Panc1 (cell line): ENCODE measurements around the gene HRCT1. TPM values are rescaled to one million over a fixed set of nuclear protein-coding genes. Genes with fewer than 3 reads are reported as not detected.

Source experiments
- ATAC-seq: fragments of 200-7000 bp; cut with Tn5 transposase; 2 replicates; pipeline ENCODE4 v1.9.1; 2020; ENCODE audit warnings: mild to moderate bottlenecking, moderate library complexity
- BruUV-seq: library from RNA; stranded (reverse); fragments of 400-500 nt; replicated peaks from 2 replicates; lab custom pipeline; 2021; lab: Mats Ljungman, UMichigan
- CTCF ChIA-PET: fragments of 300-600 bp; sonication (Branson Sonifier 250); formaldehyde crosslinking; loops from one replicate; lab custom pipeline; 2022; ENCODE audit warnings: antibody characterized with exemption; lab: Charles Lee
- POLR2A ChIA-PET: fragments of 300-600 bp; sonication (Branson Sonifier 250); formaldehyde crosslinking; loops from one replicate; lab custom pipeline; 2022; ENCODE audit warnings: antibody characterized with exemption; lab: Charles Lee
- DNase-seq: peaks from one replicate; pipeline ENCODE4 v3.0.0-alpha.2; 2010; ENCODE audit warnings: low read depth, low spot score
- H3K27ac ChIP-seq: 2 replicates; pipeline ENCODE4 v1.5.1; 2011; ENCODE audit warnings: mild to moderate bottlenecking, low read length, inconsistent platforms
- H3K27me3 ChIP-seq: fragments of 200-500 bp; sonication (Bioruptor generic); 2 replicates; pipeline ENCODE4 v1.6.0; 2014; ENCODE audit warnings: low read length, inconsistent platforms; ENCODE audit not compliant: control insufficient read depth, insufficient read depth
- H3K36me3 ChIP-seq: fragments of 200-500 bp; sonication (Bioruptor generic); 2 replicates; pipeline ENCODE4 v1.5.1; 2014; ENCODE audit warnings: inconsistent platforms, mild to moderate bottlenecking, low read length, moderate library complexity; ENCODE audit not compliant: control insufficient read depth, insufficient read depth
- H3K4me1 ChIP-seq: 2 replicates; pipeline ENCODE4 v1.5.1; 2011; ENCODE audit warnings: inconsistent platforms, mild to moderate bottlenecking, low read length, moderate library complexity; ENCODE audit not compliant: control insufficient read depth, insufficient read depth
- H3K4me3 ChIP-seq, 2 experiments: 2 replicates each; pipeline ENCODE4 v1.5.1; 2011 to 2012; ENCODE audit warnings: low read depth in 2 of 2, low read length in 2 of 2, mild to moderate bottlenecking in 2 of 2, inconsistent platforms in 1 of 2, moderate library complexity in 1 of 2
- H3K9me3 ChIP-seq: fragments of 200-500 bp; sonication (Bioruptor generic); 2 replicates; pipeline ENCODE4 v1.5.1; 2014; ENCODE audit warnings: low read depth, mild to moderate bottlenecking, inconsistent platforms, low read length, moderate library complexity; ENCODE audit not compliant: control insufficient read depth, insufficient read depth
- POLR2AphosphoS5 ChIP-seq: IDR thresholded peaks from 2 replicates; pipeline ENCODE4 v1.6.1; 2012; ENCODE audit warnings: mild to moderate bottlenecking, low read depth, low read length, moderate library complexity
- SIN3A ChIP-seq: IDR thresholded peaks from 2 replicates; pipeline ENCODE4 v1.6.1; 2012; ENCODE audit warnings: low read depth, mild to moderate bottlenecking, low read length, moderate library complexity, borderline replicate concordance; ENCODE audit not compliant: insufficient read depth
- TCF7L2 ChIP-seq: IDR thresholded peaks from 2 replicates; pipeline ENCODE4 v1.6.1; 2011; ENCODE audit warnings: mild to moderate bottlenecking, low read depth, low read length, inconsistent platforms
- in situ Hi-C: cut with HindIII; loops from 2 replicates; pipeline ENCODE4 v1.10.0; 2016; ENCODE audit warnings: low sequenced_read_pairs, low pct_unique_long_range_greater_than_20kb
- intact Hi-C: fragments of 100-400 bp; cut with micrococcal nuclease; formaldehyde crosslinking; loops from one replicate; pipeline ENCODE4 v1.10.0; 2022; ENCODE audit not compliant: unreplicated experiment
- total RNA-seq: library from RNA; stranded (reverse); gene quantifications from one replicate; pipeline ENCODE4 v1.2.1, GENCODE V29; 2021; ENCODE audit not compliant: unreplicated experiment
- TF ChIP-seq, protein P1 (sequence below): fragments of 450-650 bp; IDR thresholded peaks from 2 replicates; pipeline ENCODE4 v1.5.1; 2017; ENCODE audit warnings: mild to moderate bottlenecking
- TF ChIP-seq, protein P2 (sequence below), 2 experiments: IDR thresholded peaks; 2 replicates each; pipeline ENCODE4 v1.6.1; 2011 to 2012; ENCODE audit warnings: low read depth in 2 of 2, control low read depth in 1 of 2, low read length in 1 of 2, mild to moderate bottlenecking in 1 of 2, moderate library complexity in 1 of 2; ENCODE audit not compliant: insufficient read depth in 1 of 2

Gene HRCT1
- total RNA-seq, 1 experiment from 2014 or later = not detected

GRCh38 chr9:35948901-35949318 is 42.9 kb downstream of the HRCT1 start:
- H3K36me3 ChIP-seq = no peaks in the 10 kb centered on the region
- no peak overlapping the region for H3K4me3 ChIP-seq
- ChIA-PET POLR2A (no interaction called here), CTCF (no interaction called here)
- no peak overlapping the region for H3K27ac ChIP-seq
- no peaks in the 10 kb centered on the region for H3K4me1 ChIP-seq
- ATAC-seq (no peak), DNase-seq (no peak)
- in situ Hi-C loops = no loop called here
- TF ChIP-seq, protein P1, sequence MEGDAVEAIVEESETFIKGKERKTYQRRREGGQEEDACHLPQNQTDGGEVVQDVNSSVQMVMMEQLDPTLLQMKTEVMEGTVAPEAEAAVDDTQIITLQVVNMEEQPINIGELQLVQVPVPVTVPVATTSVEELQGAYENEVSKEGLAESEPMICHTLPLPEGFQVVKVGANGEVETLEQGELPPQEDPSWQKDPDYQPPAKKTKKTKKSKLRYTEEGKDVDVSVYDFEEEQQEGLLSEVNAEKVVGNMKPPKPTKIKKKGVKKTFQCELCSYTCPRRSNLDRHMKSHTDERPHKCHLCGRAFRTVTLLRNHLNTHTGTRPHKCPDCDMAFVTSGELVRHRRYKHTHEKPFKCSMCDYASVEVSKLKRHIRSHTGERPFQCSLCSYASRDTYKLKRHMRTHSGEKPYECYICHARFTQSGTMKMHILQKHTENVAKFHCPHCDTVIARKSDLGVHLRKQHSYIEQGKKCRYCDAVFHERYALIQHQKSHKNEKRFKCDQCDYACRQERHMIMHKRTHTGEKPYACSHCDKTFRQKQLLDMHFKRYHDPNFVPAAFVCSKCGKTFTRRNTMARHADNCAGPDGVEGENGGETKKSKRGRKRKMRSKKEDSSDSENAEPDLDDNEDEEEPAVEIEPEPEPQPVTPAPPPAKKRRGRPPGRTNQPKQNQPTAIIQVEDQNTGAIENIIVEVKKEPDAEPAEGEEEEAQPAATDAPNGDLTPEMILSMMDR = no peak
- TF ChIP-seq SIN3A (no peak), POLR2AphosphoS5 (no peak), TCF7L2 (no peak)
- TF ChIP-seq, protein P2, sequence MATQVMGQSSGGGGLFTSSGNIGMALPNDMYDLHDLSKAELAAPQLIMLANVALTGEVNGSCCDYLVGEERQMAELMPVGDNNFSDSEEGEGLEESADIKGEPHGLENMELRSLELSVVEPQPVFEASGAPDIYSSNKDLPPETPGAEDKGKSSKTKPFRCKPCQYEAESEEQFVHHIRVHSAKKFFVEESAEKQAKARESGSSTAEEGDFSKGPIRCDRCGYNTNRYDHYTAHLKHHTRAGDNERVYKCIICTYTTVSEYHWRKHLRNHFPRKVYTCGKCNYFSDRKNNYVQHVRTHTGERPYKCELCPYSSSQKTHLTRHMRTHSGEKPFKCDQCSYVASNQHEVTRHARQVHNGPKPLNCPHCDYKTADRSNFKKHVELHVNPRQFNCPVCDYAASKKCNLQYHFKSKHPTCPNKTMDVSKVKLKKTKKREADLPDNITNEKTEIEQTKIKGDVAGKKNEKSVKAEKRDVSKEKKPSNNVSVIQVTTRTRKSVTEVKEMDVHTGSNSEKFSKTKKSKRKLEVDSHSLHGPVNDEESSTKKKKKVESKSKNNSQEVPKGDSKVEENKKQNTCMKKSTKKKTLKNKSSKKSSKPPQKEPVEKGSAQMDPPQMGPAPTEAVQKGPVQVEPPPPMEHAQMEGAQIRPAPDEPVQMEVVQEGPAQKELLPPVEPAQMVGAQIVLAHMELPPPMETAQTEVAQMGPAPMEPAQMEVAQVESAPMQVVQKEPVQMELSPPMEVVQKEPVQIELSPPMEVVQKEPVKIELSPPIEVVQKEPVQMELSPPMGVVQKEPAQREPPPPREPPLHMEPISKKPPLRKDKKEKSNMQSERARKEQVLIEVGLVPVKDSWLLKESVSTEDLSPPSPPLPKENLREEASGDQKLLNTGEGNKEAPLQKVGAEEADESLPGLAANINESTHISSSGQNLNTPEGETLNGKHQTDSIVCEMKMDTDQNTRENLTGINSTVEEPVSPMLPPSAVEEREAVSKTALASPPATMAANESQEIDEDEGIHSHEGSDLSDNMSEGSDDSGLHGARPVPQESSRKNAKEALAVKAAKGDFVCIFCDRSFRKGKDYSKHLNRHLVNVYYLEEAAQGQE (IDR thresholded peaks at IDR 0.05; ENCODE audit: insufficient read depth in 1 of 2, low read depth in 2 of 2, low read length in 1 of 2) = no peak
- intact Hi-C loops = loop anchor here (5.0 kb wide), 1 partner anchor 47 kb away; no protein-coding TSS in a partner anchor
- H3K9me3 ChIP-seq = no peaks in the 10 kb centered on the region
- BruUV-seq = no TSS peak
- H3K27me3 ChIP-seq = peaks cover 7% of the 10 kb centered on the region; the same call in 1 of the 2 replicates

- Histone ChIP-seq H3K27ac (no peak overlapping the region), H3K36me3 (no peaks in the 10 kb centered on the region), H3K4me1 (no peaks in the 10 kb centered on the region), H3K4me3 (no peak overlapping the region), H3K27me3 (peaks cover 11% of the 10 kb centered on the region), H3K9me3 (no peaks in the 10 kb centered on the region)
- no TSS peak for BruUV-seq
- DNase-seq (no peak), ATAC-seq (no peak)
- in situ Hi-C loops = no loop called here
- intact Hi-C loops = no loop called here
- POLR2A ChIA-PET = no interaction called here
- CTCF ChIA-PET = interaction anchor here (1.0 kb wide), 1 partner anchor 71 kb away, joined by 4 read pairs; no protein-coding TSS in a partner anchor
- TF ChIP-seq TCF7L2 (no peak), SIN3A (no peak), POLR2AphosphoS5 (no peak)
- TF ChIP-seq, protein P1 = no peak
- TF ChIP-seq, protein P2 (IDR thresholded peaks at IDR 0.05; ENCODE audit: insufficient read depth in 1 of 2, low read depth in 2 of 2, low read length in 1 of 2) = no peak
Measured at GRCh38 chr9:35951736-35952135, 45.7 kb downstream of the HRCT1 start.
